Neural progenitor cell (in vitro differentiated cells): ENCODE data around the gene SHPK. TPM values are rescaled to one million over a fixed set of nuclear protein-coding genes. Genes with fewer than 3 reads are reported as not detected.

Experiments used
- DNase-seq: peaks from one replicate; pipeline ENCODE4 v3.0.0-alpha.2; 2016; ENCODE audit warnings: low spot score
- H2AFZ ChIP-seq: fragments of 200-600 bp; sonication (generic); replicated peaks from 2 replicates; pipeline ENCODE4 v1.6.1; 2016; ENCODE audit warnings: antibody characterized with exemption
- H3F3A ChIP-seq: fragments of 200-600 bp; sonication (generic); 2 replicates; pipeline ENCODE4 v1.6.1; 2016; ENCODE audit warnings: antibody characterized with exemption, low read depth
- H3K27ac ChIP-seq: fragments of 200-600 bp; sonication (generic); 2 replicates; pipeline ENCODE4 v1.5.1; 2016; ENCODE audit warnings: mild to moderate bottlenecking
- H3K27me3 ChIP-seq: fragments of 200-600 bp; sonication (generic); 2 replicates; pipeline ENCODE4 v1.6.1; 2016; ENCODE audit warnings: mild to moderate bottlenecking, moderate library complexity
- H3K36me3 ChIP-seq: fragments of 200-600 bp; sonication (generic); 2 replicates; pipeline ENCODE4 v1.5.1; 2016
- H3K4me1 ChIP-seq: fragments of 200-600 bp; sonication (generic); 2 replicates; pipeline ENCODE4 v1.6.1; 2016; ENCODE audit warnings: mixed run types
- H3K4me2 ChIP-seq: fragments of 200-600 bp; sonication (generic); 2 replicates; pipeline ENCODE4 v1.6.1; 2016
- H3K4me3 ChIP-seq: fragments of 200-600 bp; sonication (generic); 2 replicates; pipeline ENCODE4 v1.5.1; 2016
- H3K79me2 ChIP-seq: fragments of 200-600 bp; sonication (generic); 2 replicates; pipeline ENCODE4 v1.6.1; 2016; ENCODE audit warnings: low read depth
- H3K9ac ChIP-seq: fragments of 200-600 bp; sonication (generic); 2 replicates; pipeline ENCODE4 v1.6.1; 2016
- H3K9me3 ChIP-seq: fragments of 200-600 bp; sonication (generic); 2 replicates; pipeline ENCODE4 v1.5.1; 2016; ENCODE audit warnings: low read depth
- H4K20me1 ChIP-seq: fragments of 200-600 bp; sonication (generic); 2 replicates; pipeline ENCODE4 v1.6.1; 2016; ENCODE audit warnings: low read depth
- H3K27ac Mint-ChIP-seq: 3 replicates; pipeline ENCODE4 v1.8.0; 2021; ENCODE audit warnings: mixed read lengths
- H3K27me3 Mint-ChIP-seq: 2 replicates; pipeline ENCODE4 v1.8.0; 2022; ENCODE audit warnings: low read depth, mild to moderate bottlenecking, inconsistent platforms, moderate library complexity, mixed read lengths; ENCODE audit not compliant: insufficient read depth
- H3K36me3 Mint-ChIP-seq: 3 replicates; pipeline ENCODE4 v1.8.0; 2021; ENCODE audit warnings: mixed read lengths
- H3K4me1 Mint-ChIP-seq: 3 replicates; pipeline ENCODE4 v1.8.0; 2021; ENCODE audit warnings: mixed read lengths
- H3K4me3 Mint-ChIP-seq: 3 replicates; pipeline ENCODE4 v1.8.0; 2021; ENCODE audit warnings: mild to moderate bottlenecking, moderate library complexity, mixed read lengths
- H3K9me3 Mint-ChIP-seq: 3 replicates; pipeline ENCODE4 v1.8.0; 2020; ENCODE audit warnings: mixed read lengths
- CTCF ChIP-seq: fragments of 200-600 bp; sonication (generic); IDR thresholded peaks from 2 replicates; pipeline ENCODE4 v1.5.1; 2017; ENCODE audit warnings: antibody characterized with exemption, mild to moderate bottlenecking
- EZH2 ChIP-seq: fragments of 200-600 bp; sonication (generic); IDR thresholded peaks from 2 replicates; pipeline ENCODE4 v1.6.1; 2017; ENCODE audit warnings: antibody characterized with exemption, mild to moderate bottlenecking, moderate library complexity
- EZH2phosphoT487 ChIP-seq: fragments of 200-600 bp; sonication (generic); IDR thresholded peaks from 2 replicates; pipeline ENCODE4 v1.6.1; 2017; ENCODE audit warnings: antibody characterized with exemption
- total RNA-seq: library from RNA; depleted of rRNA; stranded (reverse); fragments of >200 nt; gene quantifications from 2 replicates; pipeline ENCODE4 v1.2.3, GENCODE V29; 2015; ENCODE audit warnings: low replicate concordance

The SHPK gene
- total RNA-seq, 1 donor from 2014 or later = 23.4 TPM

GRCh38 chr17:3666516-3666915, 30.5 kb upstream of the SHPK start:
- Histone ChIP-seq H3K36me3 (no peaks in the 10 kb centered on the region), H3K27ac (no peak overlapping the region), H3K79me2 (peaks cover 39% of the 10 kb centered on the region), H3K9me3 (no peaks in the 10 kb centered on the region), H3K27me3 (no peaks in the 10 kb centered on the region), H3K4me2 (no peak overlapping the region), H3K4me1 (no peaks in the 10 kb centered on the region), H2AFZ (no peak overlapping the region), H4K20me1 (peaks cover 25% of the 10 kb centered on the region), H3K9ac (no peak overlapping the region), H3F3A (peaks cover 11% of the 10 kb centered on the region), H3K4me3 (no peak overlapping the region)
- Mint-ChIP-seq H3K27me3 (peaks cover 11% of the 10 kb centered on the region), H3K4me1 (peaks cover 31% of the 10 kb centered on the region), H3K27ac (no peak overlapping the region), H3K36me3 (peaks cover 7% of the 10 kb centered on the region), H3K4me3 (peak overlapping the region; percentile 98), H3K9me3 (no peaks in the 10 kb centered on the region)
- TF ChIP-seq CTCF (no peak), EZH2 (no peak), EZH2phosphoT487 (no peak)
- no peak for DNase-seq

GRCh38 chr17:3665834-3666233, 29.8 kb upstream of the SHPK start:
- Histone ChIP-seq H3K79me2 (peaks cover 39% of the 10 kb centered on the region), H3K27me3 (no peaks in the 10 kb centered on the region), H3K9me3 (no peaks in the 10 kb centered on the region), H3K36me3 (no peaks in the 10 kb centered on the region), H3F3A (peaks cover 11% of the 10 kb centered on the region), H3K4me3 (no peak overlapping the region), H3K9ac (no peak overlapping the region), H3K27ac (no peak overlapping the region), H3K4me1 (no peaks in the 10 kb centered on the region), H4K20me1 (peaks cover 25% of the 10 kb centered on the region), H3K4me2 (no peak overlapping the region), H2AFZ (no peak overlapping the region)
- TF ChIP-seq CTCF = no peak
- no peak for TF ChIP-seq EZH2phosphoT487
- peak overlapping the region; percentile 98 for H3K4me3 Mint-ChIP-seq
- H3K9me3 Mint-ChIP-seq = no peaks in the 10 kb centered on the region
- DNase-seq = no peak
- H3K36me3 Mint-ChIP-seq = peaks cover 10% of the 10 kb centered on the region
- H3K27me3 Mint-ChIP-seq = peaks cover 11% of the 10 kb centered on the region
- H3K27ac Mint-ChIP-seq = no peak overlapping the region
- H3K4me1 Mint-ChIP-seq = peaks cover 34% of the 10 kb centered on the region

GRCh38 chr17:3663102-3664011, 27.3 kb upstream of the SHPK start:
- Histone ChIP-seq H4K20me1 (peaks cover 6% of the 10 kb centered on the region), H3K27me3 (no peaks in the 10 kb centered on the region), H3K4me2 (no peak overlapping the region), H3K9me3 (no peaks in the 10 kb centered on the region), H3K4me1 (no peaks in the 10 kb centered on the region), H3K79me2 (peaks cover 18% of the 10 kb centered on the region), H3K4me3 (no peak overlapping the region), H3K27ac (no peak overlapping the region), H3K9ac (no peak overlapping the region), H3F3A (peaks cover 11% of the 10 kb centered on the region), H2AFZ (no peak overlapping the region), H3K36me3 (no peaks in the 10 kb centered on the region)
- Mint-ChIP-seq H3K4me1 (peaks cover 26% of the 10 kb centered on the region), H3K9me3 (no peaks in the 10 kb centered on the region), H3K27ac (peak overlapping the region; percentile 94), H3K36me3 (peaks cover 8% of the 10 kb centered on the region), H3K4me3 (peak overlapping the region; percentile 27), H3K27me3 (peaks cover 11% of the 10 kb centered on the region)
- no peak for DNase-seq
- TF ChIP-seq EZH2phosphoT487 (no peak), EZH2 (no peak), CTCF (no peak)
